ENCODE results near the gene RAP1GAP2.
"Not testable (repeated sequence)": the region's sequence is repeated elsewhere in the genome, so short reads cannot be mapped to it uniquely, and the experiment has no call there.

The RAP1GAP2 gene

DNA sequence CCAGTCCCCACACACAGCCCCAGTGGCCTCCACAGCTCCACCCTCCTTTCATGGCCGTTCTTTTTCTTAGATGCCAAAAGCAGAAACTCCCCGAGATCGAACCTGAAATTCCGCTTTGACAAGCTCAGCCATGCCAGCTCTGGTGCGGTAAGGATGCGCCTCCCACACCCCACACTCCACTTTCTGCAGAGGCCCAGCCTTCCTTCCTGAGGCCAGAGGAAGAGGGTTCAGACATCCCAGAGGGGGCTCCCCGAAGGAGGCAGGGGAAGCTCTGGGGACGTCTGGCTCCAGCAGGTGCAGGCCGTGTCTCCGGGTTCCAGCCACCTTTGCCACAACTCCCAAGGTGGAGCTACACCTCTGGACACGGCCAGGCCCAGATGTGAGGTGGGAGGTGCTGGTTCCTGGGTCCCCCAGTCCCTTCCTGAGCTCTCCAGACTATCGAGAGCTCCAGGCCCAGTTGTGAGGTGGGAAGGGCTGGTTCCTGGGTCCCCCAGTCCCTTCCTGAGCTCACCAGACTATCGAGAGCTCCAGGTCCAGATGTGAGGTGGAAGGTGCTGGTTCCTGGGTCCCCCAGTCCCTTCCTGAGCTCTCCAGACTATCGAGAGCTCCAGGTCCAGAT is 234.7 kb downstream of the RAP1GAP2 start:
- not testable (repeated sequence) for H3K4me3 Mint-ChIP-seq, H3K36me3 Mint-ChIP-seq, H3K9me3 Mint-ChIP-seq, H3K27ac Mint-ChIP-seq, H3K4me1 Mint-ChIP-seq, H3K27me3 Mint-ChIP-seq, DNase-seq
- CTCF ChIA-PET: interaction anchor here (1.2 kb wide), 1 partner anchor 16 kb away, joined by 3 read pairs; no protein-coding TSS in a partner anchor

DNA sequence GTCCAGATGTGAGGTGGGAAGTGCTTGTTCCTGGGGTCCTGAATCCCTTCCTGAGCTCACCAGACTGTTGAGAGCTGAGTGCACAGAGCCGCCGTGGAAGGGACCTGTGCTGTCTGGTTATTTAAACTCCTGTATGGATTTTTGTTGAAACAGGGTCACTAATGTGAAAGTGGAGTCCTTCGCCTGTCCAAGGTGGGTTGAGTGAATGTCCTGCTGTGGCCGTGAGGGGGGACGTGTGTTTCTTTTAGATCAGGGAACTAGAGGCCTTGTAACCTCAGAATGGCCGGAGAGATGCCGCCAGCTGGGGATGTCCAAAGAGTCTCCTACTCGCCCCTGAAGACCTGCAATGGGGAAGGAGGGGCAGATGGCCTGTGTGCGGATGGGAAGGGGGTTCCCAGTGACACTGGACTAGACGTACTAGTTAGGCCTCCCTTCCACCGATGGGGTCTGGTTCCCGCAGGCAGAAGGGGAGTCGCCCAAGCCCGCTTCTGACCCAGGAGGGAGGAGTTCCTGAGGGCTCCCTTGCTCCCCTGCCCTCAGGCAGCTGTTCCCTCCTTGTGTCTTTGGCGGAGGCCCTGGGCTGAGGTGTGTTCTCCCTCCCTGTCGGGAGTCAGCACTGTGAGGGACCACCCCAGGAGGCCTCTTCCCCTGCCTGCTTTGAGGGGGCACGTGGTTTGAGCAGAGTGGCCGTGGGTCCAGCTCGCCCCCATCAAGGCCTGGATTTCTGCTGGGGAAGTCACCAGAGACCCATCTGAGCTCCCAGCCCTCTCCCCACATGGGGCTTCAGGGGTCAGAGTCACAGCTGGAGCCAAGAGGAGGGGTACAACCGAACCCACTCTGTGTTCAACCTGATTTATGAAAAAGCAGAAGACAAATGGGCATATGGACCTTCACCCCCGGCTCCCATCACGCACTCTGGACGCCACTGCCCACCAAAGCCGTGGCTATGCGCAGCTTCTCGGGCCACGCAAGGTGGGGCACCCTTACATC is 236.3 kb downstream of the RAP1GAP2 start:
- Mint-ChIP-seq H3K9me3 (no peaks in the 10 kb centered on the region), H3K4me3 (no peak overlapping the region), H3K36me3 (no peaks in the 10 kb centered on the region), H3K27ac (no peak overlapping the region), H3K4me1 (no peaks in the 10 kb centered on the region), H3K27me3 (no peaks in the 10 kb centered on the region)
- DNase-seq: no peak
- CTCF ChIA-PET: no interaction called here

DNA sequence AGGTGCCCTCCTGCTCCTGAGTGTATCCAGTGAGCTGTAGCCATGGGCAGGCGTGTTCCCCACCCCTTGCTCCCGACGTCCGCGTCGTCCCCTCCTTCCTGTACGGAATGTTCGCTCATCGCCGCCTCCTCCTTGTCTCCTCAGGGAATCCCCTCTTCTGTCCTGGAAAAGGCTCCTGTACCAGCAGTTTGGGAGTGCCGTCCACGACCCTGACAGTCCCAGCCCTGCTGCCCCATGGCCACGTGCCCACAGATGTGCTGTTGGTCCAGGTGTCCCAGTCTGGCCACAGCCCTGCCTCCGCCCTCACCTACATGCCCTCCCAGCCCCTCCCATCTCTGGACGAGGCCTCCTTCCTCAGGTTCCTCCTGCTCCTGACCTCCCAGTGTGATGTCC is 237.0 kb downstream of the RAP1GAP2 start:
- CTCF ChIA-PET: no interaction called here
- no peak for DNase-seq
- no peaks in the 10 kb centered on the region for H3K4me1 Mint-ChIP-seq
- no peaks in the 10 kb centered on the region for H3K27me3 Mint-ChIP-seq
- H3K9me3 Mint-ChIP-seq: no peaks in the 10 kb centered on the region
- no peak overlapping the region for H3K27ac Mint-ChIP-seq
- no peaks in the 10 kb centered on the region for H3K36me3 Mint-ChIP-seq
- H3K4me3 Mint-ChIP-seq: no peak overlapping the region

DNA sequence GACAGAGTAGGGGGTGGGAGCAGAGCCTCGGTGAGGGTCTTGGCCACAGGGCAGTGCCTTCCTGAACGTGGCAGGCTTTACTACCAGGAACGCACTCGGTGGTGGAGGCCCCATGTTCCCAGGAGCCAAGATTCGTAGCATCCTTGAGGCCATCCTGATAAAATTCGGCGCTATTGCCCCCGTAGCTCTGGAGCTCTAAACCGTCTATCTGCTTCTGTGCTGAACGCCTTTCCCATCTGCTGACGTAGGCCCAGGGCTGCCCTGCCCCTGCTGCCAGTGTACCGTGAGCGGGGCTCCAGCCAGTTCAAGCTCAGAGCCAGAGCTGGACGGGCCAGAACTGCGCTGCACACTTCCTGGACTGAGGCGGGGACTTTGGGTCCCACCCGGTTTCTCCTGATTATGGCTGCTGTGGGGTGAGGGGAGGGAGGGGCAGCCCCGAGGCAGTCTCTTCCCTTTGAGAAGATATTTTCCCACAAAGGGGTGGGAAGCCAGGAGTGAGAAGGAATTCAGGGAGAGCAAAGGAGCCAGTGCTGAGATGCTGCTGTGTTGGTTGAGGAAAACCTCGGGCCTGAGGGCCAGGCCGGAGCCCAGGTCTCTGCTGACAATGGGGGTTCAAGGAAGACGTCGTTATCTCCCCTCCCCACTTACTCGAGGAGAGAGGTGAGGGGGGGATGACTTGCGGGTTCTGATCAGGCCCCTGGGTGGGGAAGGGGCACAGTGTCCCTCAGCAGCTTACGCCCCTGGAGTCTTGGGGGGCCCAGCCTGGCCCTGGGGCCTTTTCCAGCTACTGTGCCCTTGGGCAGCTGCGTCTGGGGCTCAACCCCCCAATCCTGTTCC is 237.7 kb downstream of the RAP1GAP2 start:
- Mint-ChIP-seq H3K9me3 (no peaks in the 10 kb centered on the region), H3K36me3 (no peaks in the 10 kb centered on the region), H3K4me3 (no peak overlapping the region), H3K27me3 (peaks cover 2% of the 10 kb centered on the region), H3K4me1 (peaks cover under 1% of the 10 kb centered on the region), H3K27ac (no peak overlapping the region)
- CTCF ChIA-PET: no interaction called here
- no peak for DNase-seq

DNA sequence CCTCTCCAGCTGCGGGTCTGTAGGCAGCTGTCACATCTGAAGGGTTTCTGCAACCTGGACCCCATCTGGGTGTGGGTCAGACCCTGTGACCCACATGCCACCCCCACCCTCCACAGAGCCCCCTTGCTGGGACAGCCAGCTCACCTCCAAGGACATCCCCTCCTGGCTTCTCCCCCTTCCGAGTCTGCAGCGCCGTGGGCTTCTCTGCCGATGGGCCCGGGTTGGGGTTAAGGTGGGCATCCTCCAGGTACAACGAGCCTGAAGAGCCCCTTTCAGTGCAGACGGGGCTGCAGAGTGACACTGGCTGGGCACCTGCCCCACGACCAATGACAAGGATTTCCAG is 238.3 kb downstream of the RAP1GAP2 start:
- Mint-ChIP-seq H3K36me3 (no peaks in the 10 kb centered on the region), H3K27ac (no peak overlapping the region)
- CTCF ChIA-PET: no interaction called here

DNA sequence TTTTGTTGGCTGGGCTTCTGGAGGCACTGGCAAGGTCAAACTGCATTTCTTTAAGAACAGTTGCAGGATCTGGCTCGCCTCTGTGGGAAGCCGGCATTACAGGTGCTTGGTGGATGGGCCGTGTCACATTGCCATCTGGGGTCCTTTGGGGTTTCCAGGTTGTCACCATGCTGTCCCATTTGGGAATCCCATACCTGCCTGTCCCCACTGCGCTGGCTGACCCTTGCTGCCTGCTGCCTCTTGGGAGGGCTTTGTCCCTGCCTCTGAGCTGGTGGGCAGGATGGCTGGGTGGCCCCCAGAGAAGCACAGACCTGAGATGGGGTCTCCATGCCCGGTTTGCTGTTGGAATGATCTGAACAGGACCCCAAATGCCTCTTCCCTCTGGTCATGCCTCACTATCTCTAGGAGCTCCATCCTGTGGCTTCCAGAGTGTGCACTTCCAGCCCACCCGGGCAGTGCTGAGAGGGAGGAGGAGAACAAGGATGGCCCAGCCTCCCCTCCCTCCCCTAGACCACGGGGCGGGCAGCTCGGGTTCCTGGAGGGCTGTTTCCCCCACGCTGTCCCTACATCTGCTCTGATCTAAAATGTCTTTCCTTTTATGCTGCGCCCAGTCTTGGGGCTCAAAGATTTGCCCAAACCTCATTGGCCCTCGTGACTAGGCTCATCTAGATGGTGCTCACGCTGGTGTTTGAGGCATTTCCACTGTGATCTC is 239.2 kb downstream of the RAP1GAP2 start:
- H3K4me1 Mint-ChIP-seq: peaks cover 2% of the 10 kb centered on the region
- CTCF ChIA-PET: interaction anchor here (1.8 kb wide), 1 partner anchor 9 kb away, joined by 4 read pairs; no protein-coding TSS in a partner anchor
- no peak overlapping the region for H3K27ac Mint-ChIP-seq
- H3K27me3 Mint-ChIP-seq: peaks cover 3% of the 10 kb centered on the region
- no peak overlapping the region for H3K4me3 Mint-ChIP-seq
- H3K9me3 Mint-ChIP-seq: no peaks in the 10 kb centered on the region
- no peak for DNase-seq
- H3K36me3 Mint-ChIP-seq: no peaks in the 10 kb centered on the region

More for the DNA sequence above, 238.3 kb downstream of the RAP1GAP2 start:
- H3K4me1 Mint-ChIP-seq: peaks cover 2% of the 10 kb centered on the region
- H3K9me3 Mint-ChIP-seq: no peaks in the 10 kb centered on the region
- H3K27me3 Mint-ChIP-seq: peaks cover 3% of the 10 kb centered on the region
- no peak overlapping the region for H3K4me3 Mint-ChIP-seq
- no peak for DNase-seq

DNA sequence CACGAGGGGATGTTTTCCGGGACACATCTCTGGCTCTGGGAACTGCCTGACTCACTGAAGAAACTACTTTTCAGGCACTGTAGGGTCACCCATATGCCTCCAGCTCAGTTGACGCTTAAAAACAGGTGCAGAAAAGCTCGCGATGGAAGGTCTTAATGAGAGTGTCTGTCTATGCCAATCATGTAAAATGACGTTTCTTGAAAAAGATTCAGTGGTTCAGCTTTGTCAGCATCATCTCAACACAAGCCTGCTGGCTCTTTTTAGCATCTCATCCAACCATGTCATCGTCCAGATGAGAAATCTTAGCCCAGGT is 239.7 kb downstream of the RAP1GAP2 start:
- no peaks in the 10 kb centered on the region for H3K9me3 Mint-ChIP-seq
- no peak for DNase-seq
- peaks cover 5% of the 10 kb centered on the region for H3K27me3 Mint-ChIP-seq
- H3K4me1 Mint-ChIP-seq: peaks cover 2% of the 10 kb centered on the region
- CTCF ChIA-PET: interaction anchor here (1.8 kb wide), 1 partner anchor 8 kb away, joined by 4 read pairs; no protein-coding TSS in a partner anchor
- H3K27ac Mint-ChIP-seq: no peak overlapping the region
- H3K36me3 Mint-ChIP-seq: no peaks in the 10 kb centered on the region
- no peak overlapping the region for H3K4me3 Mint-ChIP-seq

DNA sequence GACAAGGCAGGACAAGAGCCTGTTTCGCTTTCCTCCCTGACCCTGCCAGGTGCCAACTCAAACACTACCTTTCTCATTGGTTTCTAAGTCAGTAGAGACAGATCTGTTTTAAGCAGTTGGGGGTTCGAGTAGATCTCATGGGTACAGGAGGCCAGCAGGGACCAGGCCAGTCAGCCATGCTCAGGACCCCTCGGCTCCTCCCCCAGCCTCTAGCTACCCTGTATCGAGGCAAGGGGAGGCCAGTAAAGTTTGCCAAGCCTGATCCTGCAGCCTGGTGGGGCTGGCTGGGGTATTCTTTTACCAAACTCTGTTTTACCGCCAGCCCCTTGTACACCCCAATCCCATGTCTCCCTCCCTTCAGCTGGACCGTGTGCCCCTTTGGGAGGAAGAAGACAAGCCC is 240.6 kb downstream of the RAP1GAP2 start:
- peaks cover 2% of the 10 kb centered on the region for H3K4me1 Mint-ChIP-seq
- no peak overlapping the region for H3K4me3 Mint-ChIP-seq
- H3K9me3 Mint-ChIP-seq: no peaks in the 10 kb centered on the region
- H3K27ac Mint-ChIP-seq: no peak overlapping the region
- no peaks in the 10 kb centered on the region for H3K36me3 Mint-ChIP-seq
- peaks cover 14% of the 10 kb centered on the region for H3K27me3 Mint-ChIP-seq
- CTCF ChIA-PET: no interaction called here
- no peak for DNase-seq

DNA sequence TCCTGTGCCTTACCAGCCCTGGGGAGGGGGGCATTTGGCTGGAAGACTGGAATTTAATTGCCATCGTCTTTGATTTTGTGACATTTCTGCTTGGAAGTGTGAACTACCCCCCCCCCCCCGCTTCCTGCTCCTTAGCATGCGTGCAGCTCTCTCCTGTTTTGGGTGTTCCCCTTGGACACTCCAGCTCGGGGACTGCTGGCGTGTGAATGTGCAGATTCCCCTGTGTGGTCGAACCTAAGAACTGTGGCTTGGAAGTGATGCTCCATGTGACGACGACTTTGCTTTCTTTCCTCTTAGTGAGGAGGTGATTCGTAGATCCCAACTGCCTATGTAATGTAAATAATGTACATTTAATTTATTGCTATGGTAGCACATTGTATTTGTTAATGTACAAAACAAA is 241.0 kb downstream of the RAP1GAP2 start:
- Mint-ChIP-seq H3K27me3 (peaks cover 17% of the 10 kb centered on the region), H3K36me3 (no peaks in the 10 kb centered on the region), H3K4me1 (peaks cover 2% of the 10 kb centered on the region), H3K27ac (no peak overlapping the region), H3K4me3 (no peak overlapping the region), H3K9me3 (peaks cover 2% of the 10 kb centered on the region)
- DNase-seq: no peak
- CTCF ChIA-PET: no interaction called here

DNA sequence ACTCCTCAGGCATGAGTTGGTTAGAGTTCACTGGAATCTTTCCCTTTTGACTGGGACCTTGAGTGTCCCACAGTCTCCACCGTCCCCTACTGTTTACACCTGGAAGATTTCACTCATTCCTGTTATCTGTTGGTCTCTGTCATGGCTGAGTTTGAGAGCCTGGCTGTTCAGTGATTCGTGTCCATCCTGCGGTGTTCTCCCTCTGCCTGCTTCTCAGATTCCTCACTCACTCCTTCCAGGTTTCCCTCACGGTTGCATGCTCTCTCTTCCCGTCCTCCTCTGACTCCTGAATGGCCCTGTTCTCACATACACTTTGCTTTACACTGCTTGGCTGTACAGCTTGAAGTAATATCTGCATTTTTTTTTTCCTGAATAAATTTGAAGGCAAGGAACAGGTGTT is 242.7 kb downstream of the RAP1GAP2 start:
- H3K36me3 Mint-ChIP-seq: no peaks in the 10 kb centered on the region
- H3K4me1 Mint-ChIP-seq: peaks cover 2% of the 10 kb centered on the region
- H3K9me3 Mint-ChIP-seq: peaks cover 6% of the 10 kb centered on the region
- peaks cover 19% of the 10 kb centered on the region for H3K27me3 Mint-ChIP-seq
- no peak for DNase-seq
- H3K27ac Mint-ChIP-seq: no peak overlapping the region
- H3K4me3 Mint-ChIP-seq: no peak overlapping the region
- CTCF ChIA-PET: no interaction called here

DNA sequence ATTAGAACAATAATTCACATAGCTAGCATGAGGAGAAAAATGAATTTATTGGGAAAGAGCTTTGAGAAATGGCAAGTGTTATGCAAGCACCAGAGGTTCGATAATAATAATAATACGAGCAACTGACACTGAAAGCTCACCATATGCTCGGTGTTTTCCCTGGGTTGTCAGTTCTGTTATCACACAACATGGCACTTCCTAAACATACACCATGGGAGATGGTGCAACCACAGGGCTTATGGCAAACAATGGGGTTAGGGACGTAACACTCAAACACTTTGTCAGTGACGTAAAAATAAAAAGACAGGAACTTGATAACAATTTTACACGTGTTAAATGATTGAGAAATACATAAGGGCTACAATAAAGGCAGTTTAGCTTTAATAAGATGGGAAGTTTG is 243.5 kb downstream of the RAP1GAP2 start:
- Mint-ChIP-seq H3K9me3 (peaks cover 12% of the 10 kb centered on the region), H3K27me3 (peaks cover 19% of the 10 kb centered on the region), H3K4me3 (no peak overlapping the region), H3K27ac (no peak overlapping the region), H3K36me3 (no peaks in the 10 kb centered on the region), H3K4me1 (peaks cover 2% of the 10 kb centered on the region)
- CTCF ChIA-PET: no interaction called here
- DNase-seq: no peak

DNA sequence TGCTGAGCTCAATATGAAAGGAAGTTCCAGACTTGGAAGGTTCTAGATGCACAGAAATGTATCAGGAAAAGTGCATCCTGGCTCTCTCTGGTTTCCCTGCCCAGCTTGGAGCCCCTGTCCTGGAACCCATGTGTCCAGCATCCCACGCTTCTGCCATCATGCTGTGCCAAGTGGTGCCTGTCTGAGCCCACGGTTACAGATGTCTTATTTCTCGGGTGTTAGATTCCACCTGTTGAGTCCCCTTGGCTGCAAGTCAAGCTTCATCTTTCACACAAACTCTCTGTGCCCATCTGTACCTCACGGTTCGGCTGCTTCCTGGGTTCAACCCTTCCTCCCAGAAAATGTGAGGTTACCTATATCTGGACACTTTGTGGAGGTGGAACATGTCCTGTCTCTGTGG is 244.6 kb downstream of the RAP1GAP2 start:
- CTCF ChIA-PET: no interaction called here
- DNase-seq: no peak
- Mint-ChIP-seq H3K27me3 (peaks cover 19% of the 10 kb centered on the region), H3K9me3 (peaks cover 12% of the 10 kb centered on the region), H3K36me3 (no peaks in the 10 kb centered on the region), H3K4me3 (no peak overlapping the region), H3K4me1 (peaks cover 2% of the 10 kb centered on the region), H3K27ac (no peak overlapping the region)

DNA sequence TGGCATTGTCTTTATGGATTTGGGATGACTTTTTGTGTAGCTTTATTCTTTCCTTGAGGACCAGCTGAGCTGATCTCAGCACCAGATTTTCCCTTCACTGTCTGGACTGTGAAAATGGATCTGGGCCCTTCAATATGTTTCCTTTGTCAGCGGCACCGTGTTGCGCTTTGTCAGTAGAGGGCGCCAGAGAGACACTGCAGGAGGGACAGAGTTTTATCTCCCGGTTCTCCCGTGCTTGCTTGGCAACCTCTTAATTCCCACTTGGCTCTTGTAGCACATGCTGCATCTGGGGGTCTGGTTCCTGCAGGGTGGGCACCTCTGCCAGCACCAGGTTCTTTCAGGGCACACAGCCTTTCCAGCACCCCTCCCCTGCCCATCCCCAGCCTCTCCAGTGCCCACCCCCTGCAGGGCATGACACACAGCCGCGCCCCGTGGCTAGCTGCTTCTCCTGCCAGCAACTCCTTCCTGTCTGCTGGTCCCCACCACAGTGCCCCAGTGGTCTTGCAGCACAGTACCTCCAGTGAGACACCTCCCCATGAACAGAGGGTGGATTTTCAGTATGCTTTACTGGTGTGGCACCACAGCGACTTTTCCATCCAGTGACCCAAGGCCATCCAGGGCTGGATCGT is 247.6 kb downstream of the RAP1GAP2 start:
- no peaks in the 10 kb centered on the region for H3K36me3 Mint-ChIP-seq
- CTCF ChIA-PET: interaction anchor here (0.6 to 1.4 kb wide), 2 partner anchors 8 to 32 kb away, joined by 3 to 4 read pairs; no protein-coding TSS in a partner anchor
- H3K4me3 Mint-ChIP-seq: no peak overlapping the region
- H3K27ac Mint-ChIP-seq: no peak overlapping the region
- DNase-seq: peak; percentile 42
- H3K9me3 Mint-ChIP-seq: peaks cover 12% of the 10 kb centered on the region
- peaks cover 7% of the 10 kb centered on the region for H3K4me1 Mint-ChIP-seq
- peaks cover 23% of the 10 kb centered on the region for H3K27me3 Mint-ChIP-seq

All from activated naive CD4-positive, alpha-beta T cell treated with anti-CD3 and anti-CD28 coated beads, Interleukin-2, amount 10 ng/mL, durations not matched to agents 7 days and 5 days (primary cell).